ENCODE data around the gene BTBD16. TPM values are rescaled to one million over a fixed set of nuclear protein-coding genes. Genes with fewer than 3 reads are reported as not detected.

The BTBD16 gene
- total and polyA plus RNA-seq, 2 of the 13 experiments (the other 11 are each of a cell fraction or from before 2014, with no cell fraction given): 5.0 to 11.9 TPM

DNA sequence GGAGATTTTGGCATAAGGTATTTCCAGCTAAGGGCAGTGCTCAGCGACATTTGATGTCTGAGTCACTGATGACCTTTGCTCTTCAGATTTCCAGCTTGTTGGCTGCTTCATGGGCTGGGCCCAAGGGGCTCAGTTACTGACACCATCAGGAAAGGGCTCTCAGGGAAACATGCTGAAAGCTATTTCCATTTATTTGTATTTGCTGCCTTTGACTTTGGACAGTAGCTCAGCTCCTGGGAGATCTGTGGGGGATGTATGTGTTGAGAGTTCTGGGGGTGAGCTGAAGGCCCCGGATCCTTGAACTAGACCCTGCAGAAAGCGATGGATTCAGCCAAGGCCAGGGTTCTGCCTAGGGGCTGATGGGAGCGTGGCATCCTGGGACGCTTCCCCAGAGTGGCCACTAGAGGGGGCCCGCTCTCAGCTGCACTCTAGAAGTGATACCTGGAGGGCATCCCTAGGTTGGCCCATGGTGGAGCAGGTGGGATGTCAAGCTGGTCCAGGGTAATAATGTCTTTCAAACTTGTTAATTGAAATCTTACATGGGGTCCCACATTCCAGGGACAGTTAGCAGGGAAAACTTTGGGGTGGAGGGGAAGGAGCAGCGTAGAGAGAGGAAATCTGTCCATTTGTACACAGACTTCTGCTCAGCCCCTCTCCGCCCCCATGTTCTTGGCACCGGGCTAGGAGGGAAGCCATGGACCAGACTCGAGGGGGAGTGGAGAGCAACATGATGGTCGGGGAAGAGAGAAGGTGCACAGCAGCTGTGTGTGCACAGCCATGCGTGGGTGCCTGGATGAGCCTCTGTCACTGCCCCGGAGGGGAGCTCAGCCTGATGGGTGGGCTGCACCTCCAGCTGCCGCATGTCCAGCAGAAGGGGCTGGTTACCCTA lies 3.0 kb upstream of the BTBD16 start (continued):
- no peak; the same call in 1 of the 2 replicates for TF ChIP-seq PATZ1 (CRISPR knock-in tag; IDR thresholded peaks at IDR 0.05)
- TF ChIP-seq SNAPC2 (CRISPR knock-in tag; IDR thresholded peaks at IDR 0.05): no peak
- TF ChIP-seq ZNF235 (CRISPR knock-in tag; IDR thresholded peaks at IDR 0.05; ENCODE audit: borderline replicate concordance): no peak
- no peak for TF ChIP-seq ISX (CRISPR knock-in tag; conservative IDR thresholded peaks at IDR 0.05)
- TF ChIP-seq ZNF740 (CRISPR knock-in tag; IDR thresholded peaks at IDR 0.05): no peak
- TF ChIP-seq SRSF9 (IDR thresholded peaks at IDR 0.05; ENCODE audit: borderline replicate concordance, insufficient read depth, low read depth, low read length, poor library complexity, severe bottlenecking): no peak
- peak; percentile 17 for TF ChIP-seq YY1 (IDR thresholded peaks at IDR 0.05; ENCODE audit: insufficient read depth, insufficient replicate concordance, low read depth, low read length)
- TF ChIP-seq ZBTB38 (CRISPR knock-in tag; IDR thresholded peaks at IDR 0.05): no peak
- TF ChIP-seq POLR2AphosphoS2 (IDR thresholded peaks at IDR 0.05; ENCODE audit: low read depth, low read length): no peak
- TF ChIP-seq ZNF678 (CRISPR knock-in tag; IDR thresholded peaks at IDR 0.05): no peak
- TF ChIP-seq, protein P1, sequence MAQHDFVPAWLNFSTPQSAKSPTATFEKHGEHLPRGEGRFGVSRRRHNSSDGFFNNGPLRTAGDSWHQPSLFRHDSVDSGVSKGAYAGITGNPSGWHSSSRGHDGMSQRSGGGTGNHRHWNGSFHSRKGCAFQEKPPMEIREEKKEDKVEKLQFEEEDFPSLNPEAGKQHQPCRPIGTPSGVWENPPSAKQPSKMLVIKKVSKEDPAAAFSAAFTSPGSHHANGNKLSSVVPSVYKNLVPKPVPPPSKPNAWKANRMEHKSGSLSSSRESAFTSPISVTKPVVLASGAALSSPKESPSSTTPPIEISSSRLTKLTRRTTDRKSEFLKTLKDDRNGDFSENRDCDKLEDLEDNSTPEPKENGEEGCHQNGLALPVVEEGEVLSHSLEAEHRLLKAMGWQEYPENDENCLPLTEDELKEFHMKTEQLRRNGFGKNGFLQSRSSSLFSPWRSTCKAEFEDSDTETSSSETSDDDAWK (CRISPR knock-in tag; IDR thresholded peaks at IDR 0.05): no peak
- no peak for TF ChIP-seq ZNF768 (CRISPR knock-in tag; IDR thresholded peaks at IDR 0.05)
- TF ChIP-seq NCOA1 (CRISPR knock-in tag; IDR thresholded peaks at IDR 0.05): no peak
- no peak for TF ChIP-seq PCBP2 (optimal IDR thresholded peaks at IDR 0.05; ENCODE audit: low read depth, low read length, poor library complexity, severe bottlenecking)
- TF ChIP-seq ZFP62 (CRISPR knock-in tag; IDR thresholded peaks at IDR 0.05): no peak
- TF ChIP-seq CENPT (CRISPR knock-in tag; IDR thresholded peaks at IDR 0.05; ENCODE audit: low read depth): no peak
- peak; percentile 71 for TF ChIP-seq SALL1 (CRISPR knock-in tag; IDR thresholded peaks at IDR 0.05)
- no peak; the same call in 1 of the 2 replicates for TF ChIP-seq SPEN (CRISPR knock-in tag; IDR thresholded peaks at IDR 0.05; ENCODE audit: low read depth)
- TF ChIP-seq ZNF101 (CRISPR knock-in tag; IDR thresholded peaks at IDR 0.05; ENCODE audit: borderline replicate concordance, low read depth): no peak
- no peak for TF ChIP-seq ZNF703 (CRISPR knock-in tag; IDR thresholded peaks at IDR 0.05; ENCODE audit: borderline replicate concordance)
- TF ChIP-seq HCFC1 (IDR thresholded peaks at IDR 0.05; ENCODE audit: low read depth, low read length): no peak
- TF ChIP-seq, protein P2, sequence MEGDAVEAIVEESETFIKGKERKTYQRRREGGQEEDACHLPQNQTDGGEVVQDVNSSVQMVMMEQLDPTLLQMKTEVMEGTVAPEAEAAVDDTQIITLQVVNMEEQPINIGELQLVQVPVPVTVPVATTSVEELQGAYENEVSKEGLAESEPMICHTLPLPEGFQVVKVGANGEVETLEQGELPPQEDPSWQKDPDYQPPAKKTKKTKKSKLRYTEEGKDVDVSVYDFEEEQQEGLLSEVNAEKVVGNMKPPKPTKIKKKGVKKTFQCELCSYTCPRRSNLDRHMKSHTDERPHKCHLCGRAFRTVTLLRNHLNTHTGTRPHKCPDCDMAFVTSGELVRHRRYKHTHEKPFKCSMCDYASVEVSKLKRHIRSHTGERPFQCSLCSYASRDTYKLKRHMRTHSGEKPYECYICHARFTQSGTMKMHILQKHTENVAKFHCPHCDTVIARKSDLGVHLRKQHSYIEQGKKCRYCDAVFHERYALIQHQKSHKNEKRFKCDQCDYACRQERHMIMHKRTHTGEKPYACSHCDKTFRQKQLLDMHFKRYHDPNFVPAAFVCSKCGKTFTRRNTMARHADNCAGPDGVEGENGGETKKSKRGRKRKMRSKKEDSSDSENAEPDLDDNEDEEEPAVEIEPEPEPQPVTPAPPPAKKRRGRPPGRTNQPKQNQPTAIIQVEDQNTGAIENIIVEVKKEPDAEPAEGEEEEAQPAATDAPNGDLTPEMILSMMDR (CRISPR knock-in tag; IDR thresholded peaks at IDR 0.05): peak; percentile 92
- no peak for TF ChIP-seq NFE2L1 (CRISPR knock-in tag; IDR thresholded peaks at IDR 0.05; ENCODE audit: borderline replicate concordance)
- no peak for TF ChIP-seq ZSCAN30 (CRISPR knock-in tag; IDR thresholded peaks at IDR 0.05)
- no peak for TF ChIP-seq ARHGAP35 (CRISPR knock-in tag; IDR thresholded peaks at IDR 0.05; ENCODE audit: borderline replicate concordance)

All from HepG2 (cell line).